OCI-LY7 (cell line): Measurements from ENCODE around the gene ARL13B. TPM values are rescaled to one million over a fixed set of nuclear protein-coding genes. Genes with fewer than 3 reads are reported as not detected.
A peak's percentile ranks its signal among the peaks of the same experiment; 100 is the strongest.
"Not testable (repeated sequence)": the region's sequence is repeated elsewhere in the genome, so short reads cannot be mapped to it uniquely, and the experiment has no call there.

Experiments used
- BruUV-seq: library from RNA; stranded (reverse); fragments of 400-500 nt; replicated peaks from 2 replicates; lab custom pipeline; 2021; lab: Mats Ljungman, UMichigan
- CTCF ChIA-PET: fragments of 300-600 bp; sonication (Branson Sonifier 250); formaldehyde crosslinking; loops from one replicate; lab custom pipeline; 2022; ENCODE audit warnings: antibody characterized with exemption; ENCODE audit not compliant: unreplicated experiment; lab: Charles Lee
- POLR2A ChIA-PET: fragments of 300-600 bp; sonication (Branson Sonifier 250); formaldehyde crosslinking; loops from one replicate; lab custom pipeline; 2022; ENCODE audit warnings: antibody characterized with exemption; lab: Charles Lee
- DNase-seq: peaks from one replicate; pipeline ENCODE4 v3.0.0-alpha.2; 2015; ENCODE audit warnings: low spot score
- H2AFZ ChIP-seq: fragments of 200-600 bp; sonication (generic), shearing (Covaris generic); 2 replicates; pipeline ENCODE4 v1.6.1; 2014; ENCODE audit warnings: mild to moderate bottlenecking, antibody characterized with exemption, low read length, moderate library complexity
- H3K27ac ChIP-seq: fragments of 200-600 bp; sonication (generic); 2 replicates; pipeline ENCODE4 v1.5.1; 2014; ENCODE audit warnings: mixed run types, low read depth, mild to moderate bottlenecking, moderate library complexity, low read length, inconsistent platforms; ENCODE audit not compliant: poor library complexity, severe bottlenecking
- H3K36me3 ChIP-seq: fragments of 200-600 bp; sonication (generic); 2 replicates; pipeline ENCODE4 v1.6.1; 2014; ENCODE audit warnings: mild to moderate bottlenecking, antibody characterized with exemption, low read length, moderate library complexity, mixed read lengths; ENCODE audit not compliant: insufficient read depth
- H3K4me1 ChIP-seq: fragments of 200-600 bp; sonication (generic); 2 replicates; pipeline ENCODE4 v1.5.1; 2014; ENCODE audit warnings: mild to moderate bottlenecking, low read length; ENCODE audit not compliant: insufficient read depth, poor library complexity, severe bottlenecking
- H3K4me2 ChIP-seq: fragments of 200-600 bp; sonication (generic); 2 replicates; pipeline ENCODE4 v1.6.1; 2014; ENCODE audit warnings: mild to moderate bottlenecking, low read length
- H3K4me3 ChIP-seq: fragments of 200-600 bp; sonication (generic); 2 replicates; pipeline ENCODE4 v1.5.1; 2014; ENCODE audit warnings: mild to moderate bottlenecking, low read depth, low read length; ENCODE audit not compliant: poor library complexity, severe bottlenecking
- H3K79me2 ChIP-seq: fragments of 200-600 bp; sonication (generic); 2 replicates; pipeline ENCODE4 v1.6.1; 2016; ENCODE audit warnings: low read depth, mild to moderate bottlenecking, low read length, moderate library complexity, mixed read lengths; ENCODE audit not compliant: insufficient read depth
- H3K9me2 ChIP-seq: fragments of 200-600 bp; sonication (generic); 2 replicates; pipeline ENCODE4 v1.6.1; 2016; ENCODE audit warnings: mild to moderate bottlenecking, low read length, mixed read lengths; ENCODE audit not compliant: insufficient read depth
- H3K9me3 ChIP-seq: fragments of 200-600 bp; sonication (generic); 2 replicates; pipeline ENCODE4 v1.6.1; 2014; ENCODE audit warnings: mild to moderate bottlenecking, mixed run types, low read length, mixed read lengths
- H4K20me1 ChIP-seq: fragments of 200-600 bp; sonication (generic); 2 replicates; pipeline ENCODE4 v1.6.1; 2014; ENCODE audit warnings: mild to moderate bottlenecking, antibody characterized with exemption, low read length, moderate library complexity, mixed read lengths; ENCODE audit not compliant: insufficient read depth
- CTCF ChIP-seq: fragments of 200-600 bp; sonication (generic); conservative IDR thresholded peaks from 2 replicates; pipeline ENCODE4 v1.5.1; 2014; ENCODE audit warnings: mild to moderate bottlenecking, antibody characterized with exemption, low read length, moderate library complexity, mixed read lengths
- EZH2phosphoT487 ChIP-seq: fragments of 200-600 bp; sonication (generic); IDR thresholded peaks from 2 replicates; pipeline ENCODE4 v1.6.1; 2018; ENCODE audit warnings: low read depth, borderline replicate concordance, mild to moderate bottlenecking, mixed run types, antibody characterized with exemption, low read length, moderate library complexity, mixed read lengths
- intact Hi-C: fragments of 100-400 bp; cut with micrococcal nuclease; formaldehyde crosslinking; loops from one replicate; pipeline ENCODE4 v1.10.0; 2022; ENCODE audit not compliant: unreplicated experiment
- total RNA-seq, 2 experiments: library from RNA; depleted of rRNA in 1 of 2; stranded (reverse); fragments of >200 nt in 1 of 2; shearing (Covaris generic) in 1 of 2; gene quantifications; 2 replicates each; pipeline ENCODE4 v1.2.3, GENCODE V29; 2014 to 2022

Gene ARL13B
- total RNA-seq, 2 experiments from 2014 or later = 5.4 to 12.0 TPM

GRCh38 chr3:94071713-94072284 lies 91.8 kb downstream of the ARL13B start:
- Histone ChIP-seq H3K4me1 (peaks cover 11% of the 10 kb centered on the region), H3K9me2 (no peaks in the 10 kb centered on the region), H3K4me2 (no peak overlapping the region), H3K27ac (no peak overlapping the region), H3K9me3 (peaks cover 12% of the 10 kb centered on the region), H2AFZ (no peak overlapping the region), H3K4me3 (no peak overlapping the region), H4K20me1 (no peaks in the 10 kb centered on the region), H3K36me3 (peaks cover 44% of the 10 kb centered on the region), H3K79me2 (peaks cover 6% of the 10 kb centered on the region; the same call in 1 of the 2 replicates)
- peak; percentile 39 for DNase-seq
- TF ChIP-seq EZH2phosphoT487 = no peak
- TF ChIP-seq CTCF = no peak
- CTCF ChIA-PET = no interaction called here
- no TSS peak for BruUV-seq
- POLR2A ChIA-PET = interaction anchor here (0.6 to 1.3 kb wide), 4 partner anchors 9 to 1944 kb away, joined by 3 to 10 read pairs (median 5); partner anchors contain the start of genes DHFR2 and NSUN3
- intact Hi-C loops = no loop called here

GRCh38 chr3:94076055-94076454 lies 96.1 kb downstream of the ARL13B start:
- ChIA-PET CTCF (no interaction called here), POLR2A (interaction anchor here (1.5 kb wide), 1 partner anchor 13 kb away, joined by 8 read pairs; the partner anchor contains the start of genes DHFR2 and NSUN3)
- Histone ChIP-seq H3K9me2 (no peaks in the 10 kb centered on the region), H3K4me1 (peaks cover 6% of the 10 kb centered on the region), H3K9me3 (no peaks in the 10 kb centered on the region), H3K4me3 (no peak overlapping the region), H3K27ac (no peak overlapping the region), H3K79me2 (no peaks in the 10 kb centered on the region), H3K4me2 (no peak overlapping the region), H2AFZ (no peak overlapping the region), H4K20me1 (no peaks in the 10 kb centered on the region), H3K36me3 (peaks cover 25% of the 10 kb centered on the region)
- intact Hi-C loops = no loop called here
- no TSS peak for BruUV-seq
- TF ChIP-seq EZH2phosphoT487 (no peak), CTCF (no peak)
- DNase-seq = no peak

- H3K27ac ChIP-seq, DNase-seq, H3K4me1 ChIP-seq, H3K4me3 ChIP-seq, H4K20me1 ChIP-seq, POLR2A ChIA-PET, intact Hi-C loops, BruUV-seq, H3K9me3 ChIP-seq, H3K9me2 ChIP-seq, H3K79me2 ChIP-seq, H2AFZ ChIP-seq, CTCF ChIA-PET, H3K4me2 ChIP-seq: not testable (repeated sequence)
- H3K36me3 ChIP-seq = peaks cover 24% of the 10 kb centered on the region; the same call in 1 of the 2 replicates
These were observed 100.6 kb downstream of the ARL13B start for GRCh38 chr3:94080552-94080951.
